Fibroblast of lung (primary cell): ENCODE measurements around the gene CES2. TPM values are rescaled to one million over a fixed set of nuclear protein-coding genes. Genes with fewer than 3 reads are reported as not detected.

Experiments used
- DNase-seq, 2 donors: peaks; one replicate each; pipeline versions ENCODE4 v3.0.0 to v3.0.0-alpha.2; 2010; ENCODE audit warnings: low read depth in 2 of 2
- H2AFZ ChIP-seq: 2 replicates; pipeline ENCODE4 v1.5.1; 2012; ENCODE audit warnings: low read length, control low read depth, inconsistent platforms
- H3K27ac ChIP-seq: 2 replicates; pipeline ENCODE4 v1.5.1; 2011; ENCODE audit warnings: low read length, control low read depth; ENCODE audit not compliant: insufficient read depth
- H3K27me3 ChIP-seq: 2 replicates; pipeline ENCODE4 v1.5.1; 2011; ENCODE audit warnings: mild to moderate bottlenecking, low read length; ENCODE audit not compliant: control insufficient read depth, insufficient read depth
- H3K36me3 ChIP-seq: 2 replicates; pipeline ENCODE4 v1.5.1; 2011; ENCODE audit warnings: low read length; ENCODE audit not compliant: control insufficient read depth, insufficient read depth
- H3K4me1 ChIP-seq: 2 replicates; pipeline ENCODE4 v1.5.1; 2011; ENCODE audit warnings: low read length; ENCODE audit not compliant: control insufficient read depth, insufficient read depth; ENCODE audit errors: extremely low read depth
- H3K4me2 ChIP-seq: 2 replicates; pipeline ENCODE4 v1.5.1; 2011; ENCODE audit warnings: low read length, control low read depth; ENCODE audit not compliant: insufficient read depth; ENCODE audit errors: extremely low read depth
- H3K4me3 ChIP-seq, 4 experiments: fragments of 200-600 bp in 1 of 4; sonication (generic) in 1 of 4; replicated peaks in 1 of 4; 2 replicates each; pipeline ENCODE4 v1.5.1; 2011 to 2016; ENCODE audit warnings: low read length in 4 of 4, low read depth in 3 of 4, mild to moderate bottlenecking in 3 of 4, control low read depth in 2 of 4, inconsistent platforms in 1 of 4, mixed read lengths in 1 of 4; ENCODE audit not compliant: insufficient read depth in 1 of 4; ENCODE audit errors: control extremely low read depth in 1 of 4
- H3K79me2 ChIP-seq: 2 replicates; pipeline ENCODE4 v1.5.1; 2012; ENCODE audit warnings: mild to moderate bottlenecking, low read length, inconsistent platforms; ENCODE audit not compliant: control insufficient read depth, insufficient read depth
- H3K9ac ChIP-seq: 2 replicates; pipeline ENCODE4 v1.5.1; 2011; ENCODE audit warnings: mild to moderate bottlenecking, low read length, control low read depth; ENCODE audit not compliant: insufficient read depth
- H3K9me3 ChIP-seq: 2 replicates; pipeline ENCODE4 v1.5.1; 2012; ENCODE audit warnings: low read depth, low read length; ENCODE audit not compliant: control insufficient read depth, insufficient read depth
- H4K20me1 ChIP-seq: 2 replicates; pipeline ENCODE4 v1.5.1; 2011; ENCODE audit warnings: low read length; ENCODE audit not compliant: control insufficient read depth, insufficient read depth; ENCODE audit errors: extremely low read depth
- CTCF ChIP-seq, 2 donors: IDR thresholded peaks in 1 of 2; conservative IDR thresholded peaks in 1 of 2; 1 replicate in 1 of 2; 2 replicates in 1 of 2; pipeline ENCODE4 v1.5.1; 2011 to 2012; ENCODE audit warnings: low read length in 2 of 2, control low read depth in 1 of 2, inconsistent platforms in 1 of 2, low read depth in 1 of 2, mild to moderate bottlenecking in 1 of 2
- EZH2 ChIP-seq: IDR thresholded peaks from 2 replicates; pipeline ENCODE4 v1.5.1; 2012; ENCODE audit warnings: low read length, control low read depth, mild to moderate bottlenecking; ENCODE audit errors: missing control alignments
- polyA plus RNA-seq, 2 donors: library from polyadenylated mRNA; depleted of rRNA in 1 of 2; stranded (reverse) in 1 of 2; unstranded in 1 of 2; fragments of >200 nt; gene quantifications; 2 replicates each; pipeline ENCODE4 v1.2.1, GENCODE V29; 2011 to 2012; ENCODE audit warnings: missing spikeins in 1 of 2
- total RNA-seq: library from RNA; depleted of rRNA; stranded (reverse); fragments of >200 nt; gene quantifications from 2 replicates; pipeline ENCODE4 v1.2.1, GENCODE V29; 2014

Gene CES2
- total and polyA plus RNA-seq, 2 donors (not counting 1 experiment from before 2014, with no cell fraction given) = 22.9 to 47.6 TPM

DNA sequence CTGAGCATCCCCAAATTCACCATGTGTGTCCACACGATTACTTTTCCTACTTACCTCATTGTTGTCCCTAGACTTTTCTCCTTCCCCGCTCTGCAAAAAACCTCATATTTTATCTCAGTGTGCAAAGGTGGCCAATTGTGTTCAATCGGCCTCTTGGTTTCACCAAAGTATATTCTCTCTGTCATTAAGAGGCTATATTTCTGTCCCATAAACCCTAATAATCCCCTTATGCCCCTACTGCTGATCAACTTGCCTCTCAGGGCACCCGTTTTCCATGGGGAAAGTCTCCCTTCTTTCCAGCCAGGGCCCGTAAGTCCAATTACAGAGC lies 11.6 kb downstream of the CES2 start:
- DNase-seq = no peak
- Histone ChIP-seq H3K9me3 (no peaks in the 10 kb centered on the region), H3K9ac (no peak overlapping the region), H3K79me2 (no peaks in the 10 kb centered on the region), H2AFZ (no peak overlapping the region), H3K4me2 (no peak overlapping the region), H3K36me3 (peaks cover 13% of the 10 kb centered on the region), H3K4me1 (no peaks in the 10 kb centered on the region), H3K4me3 (no peak overlapping the region), H3K27me3 (peaks cover 10% of the 10 kb centered on the region), H3K27ac (no peak overlapping the region), H4K20me1 (no peaks in the 10 kb centered on the region)
- TF ChIP-seq CTCF (conservative IDR thresholded peaks at IDR 0.05 in 1 of 2, IDR thresholded peaks at IDR 0.05 in 1 of 2; ENCODE audit: low read depth in 1 of 2, low read length in 2 of 2) (no peak), EZH2 (no peak)

DNA sequence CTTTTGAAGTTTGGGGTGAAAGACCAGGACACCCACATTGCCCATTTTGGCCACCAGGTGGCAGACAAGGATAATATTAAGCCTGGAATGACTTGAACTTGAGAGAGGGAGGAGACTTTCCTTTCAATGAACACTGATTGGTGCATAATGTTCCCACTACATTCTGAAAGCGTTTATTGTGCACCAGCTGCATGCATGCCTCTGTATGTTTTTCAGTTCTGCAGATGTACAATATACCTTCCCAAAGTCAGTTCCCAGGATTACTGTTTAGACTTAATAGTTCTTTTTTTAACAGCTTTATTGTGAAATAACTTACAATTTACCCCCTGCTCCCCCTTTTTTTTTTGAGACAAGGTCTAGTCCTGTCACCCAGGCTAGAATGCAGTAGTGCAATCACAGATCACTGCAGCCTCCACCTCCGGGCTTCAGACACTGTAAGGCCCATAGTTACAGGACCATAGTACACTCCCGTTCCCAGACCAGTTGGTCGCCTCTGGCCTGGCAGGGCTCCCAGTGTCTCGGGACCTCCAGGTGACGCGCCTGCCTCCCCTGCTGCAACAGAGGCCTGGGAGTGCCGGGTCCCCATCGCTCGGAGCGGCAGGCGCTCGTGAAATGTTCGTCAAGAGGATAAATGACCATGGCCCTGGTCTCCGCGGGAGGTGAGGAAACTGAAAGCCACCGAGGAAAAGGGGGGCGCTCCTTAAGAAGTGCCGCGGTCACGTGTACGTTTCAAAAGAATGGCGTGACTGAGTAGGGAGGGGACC lies 12.2 kb downstream of the CES2 start:
- TF ChIP-seq CTCF (conservative IDR thresholded peaks at IDR 0.05 in 1 of 2, IDR thresholded peaks at IDR 0.05 in 1 of 2; ENCODE audit: low read depth in 1 of 2, low read length in 2 of 2) = peak; percentile 87 to 94
- no peak for TF ChIP-seq EZH2
- peak overlapping the region; percentile 32 to 71 (median 52) for H3K4me3 ChIP-seq
- no peaks in the 10 kb centered on the region for H3K79me2 ChIP-seq
- H4K20me1 ChIP-seq = no peaks in the 10 kb centered on the region
- peak; percentile 73 to 85 for DNase-seq
- no peaks in the 10 kb centered on the region for H3K4me1 ChIP-seq
- H3K27me3 ChIP-seq = peaks cover 10% of the 10 kb centered on the region
- no peaks in the 10 kb centered on the region for H3K9me3 ChIP-seq
- H3K27ac ChIP-seq = no peak overlapping the region
- H3K36me3 ChIP-seq = peaks cover 9% of the 10 kb centered on the region
- peak overlapping the region; percentile 78 for H2AFZ ChIP-seq
- peak overlapping the region; percentile 93 for H3K4me2 ChIP-seq
- H3K9ac ChIP-seq = no peak overlapping the region

DNA sequence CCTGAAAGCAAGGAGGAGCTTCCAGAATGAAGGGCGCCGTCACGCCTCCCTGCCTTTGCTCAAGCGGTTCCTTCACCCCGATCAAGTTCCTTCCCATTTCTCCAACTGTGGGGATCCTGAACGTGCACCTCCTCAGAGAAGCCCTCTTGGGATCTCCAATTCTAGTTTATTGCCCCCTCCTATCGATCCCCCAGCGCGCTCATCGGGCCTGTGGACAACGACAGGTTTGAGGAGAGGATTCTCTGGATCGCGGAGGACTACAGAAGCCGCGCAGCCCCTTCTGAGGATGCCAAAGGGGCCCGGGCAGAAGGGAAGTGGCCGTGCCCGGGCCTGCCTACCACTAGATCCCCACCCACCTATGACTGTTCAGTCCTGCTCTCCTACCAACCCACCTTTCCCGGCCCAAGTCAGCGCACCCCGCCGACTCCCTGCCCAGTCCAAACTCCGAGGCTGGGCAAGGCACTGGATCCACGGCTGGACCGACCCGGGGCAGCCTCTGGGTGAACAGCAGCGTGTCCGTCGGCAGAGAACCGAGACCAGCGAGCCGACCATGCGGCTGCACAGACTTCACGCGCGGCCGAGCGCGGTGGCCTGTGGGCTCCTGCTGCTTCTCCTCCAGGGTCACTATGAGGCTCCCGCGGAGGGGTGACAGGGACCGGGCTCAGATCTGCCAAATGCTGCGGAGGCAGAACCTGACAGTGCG lies 13.0 kb downstream of the CES2 start:
- H3K36me3 ChIP-seq = peaks cover 4% of the 10 kb centered on the region
- H2AFZ ChIP-seq = peak overlapping the region; percentile 78
- H3K79me2 ChIP-seq = no peaks in the 10 kb centered on the region
- H3K27me3 ChIP-seq = peaks cover 10% of the 10 kb centered on the region
- H4K20me1 ChIP-seq = no peaks in the 10 kb centered on the region
- TF ChIP-seq EZH2 (no peak), CTCF (conservative IDR thresholded peaks at IDR 0.05 in 1 of 2, IDR thresholded peaks at IDR 0.05 in 1 of 2; ENCODE audit: low read depth in 1 of 2, low read length in 2 of 2) (no peak)
- H3K9ac ChIP-seq = no peak overlapping the region
- no peak for DNase-seq
- H3K9me3 ChIP-seq = no peaks in the 10 kb centered on the region
- H3K4me3 ChIP-seq = peak overlapping the region; percentile 32 to 71 (median 52)
- no peak overlapping the region for H3K27ac ChIP-seq
- H3K4me1 ChIP-seq = no peaks in the 10 kb centered on the region
- peak overlapping the region; percentile 93 for H3K4me2 ChIP-seq
